Measurements from ENCODE around the gene HIBADH.

- no peak for TF ChIP-seq CTCF (IDR thresholded peaks at IDR 0.05; ENCODE audit: insufficient read depth, low read length)
- TF ChIP-seq, protein P1, sequence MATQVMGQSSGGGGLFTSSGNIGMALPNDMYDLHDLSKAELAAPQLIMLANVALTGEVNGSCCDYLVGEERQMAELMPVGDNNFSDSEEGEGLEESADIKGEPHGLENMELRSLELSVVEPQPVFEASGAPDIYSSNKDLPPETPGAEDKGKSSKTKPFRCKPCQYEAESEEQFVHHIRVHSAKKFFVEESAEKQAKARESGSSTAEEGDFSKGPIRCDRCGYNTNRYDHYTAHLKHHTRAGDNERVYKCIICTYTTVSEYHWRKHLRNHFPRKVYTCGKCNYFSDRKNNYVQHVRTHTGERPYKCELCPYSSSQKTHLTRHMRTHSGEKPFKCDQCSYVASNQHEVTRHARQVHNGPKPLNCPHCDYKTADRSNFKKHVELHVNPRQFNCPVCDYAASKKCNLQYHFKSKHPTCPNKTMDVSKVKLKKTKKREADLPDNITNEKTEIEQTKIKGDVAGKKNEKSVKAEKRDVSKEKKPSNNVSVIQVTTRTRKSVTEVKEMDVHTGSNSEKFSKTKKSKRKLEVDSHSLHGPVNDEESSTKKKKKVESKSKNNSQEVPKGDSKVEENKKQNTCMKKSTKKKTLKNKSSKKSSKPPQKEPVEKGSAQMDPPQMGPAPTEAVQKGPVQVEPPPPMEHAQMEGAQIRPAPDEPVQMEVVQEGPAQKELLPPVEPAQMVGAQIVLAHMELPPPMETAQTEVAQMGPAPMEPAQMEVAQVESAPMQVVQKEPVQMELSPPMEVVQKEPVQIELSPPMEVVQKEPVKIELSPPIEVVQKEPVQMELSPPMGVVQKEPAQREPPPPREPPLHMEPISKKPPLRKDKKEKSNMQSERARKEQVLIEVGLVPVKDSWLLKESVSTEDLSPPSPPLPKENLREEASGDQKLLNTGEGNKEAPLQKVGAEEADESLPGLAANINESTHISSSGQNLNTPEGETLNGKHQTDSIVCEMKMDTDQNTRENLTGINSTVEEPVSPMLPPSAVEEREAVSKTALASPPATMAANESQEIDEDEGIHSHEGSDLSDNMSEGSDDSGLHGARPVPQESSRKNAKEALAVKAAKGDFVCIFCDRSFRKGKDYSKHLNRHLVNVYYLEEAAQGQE (IDR thresholded peaks at IDR 0.05; ENCODE audit: insufficient replicate concordance, low read depth) = no peak
Measured at GRCh38 chr7:27688056-27688455, 25.4 kb upstream of the HIBADH start.
